GM10248 (cell line): ENCODE measurements around the gene HOXA6.
A peak's percentile ranks its signal among the peaks of the same experiment; 100 is the strongest.

Experiments
- CTCF ChIA-PET: fragments of 300-600 bp; sonication (Branson Sonifier 250); formaldehyde crosslinking; extraction: SDS; loops from one replicate; lab custom pipeline; 2021; ENCODE audit warnings: antibody characterized with exemption; lab: Yijun Ruan, JAX
- POLR2A ChIA-PET: fragments of 350-650 bp; sonication (Branson Sonifier 250); formaldehyde crosslinking; extraction: SDS; loops from one replicate; lab custom pipeline; 2020; ENCODE audit warnings: antibody characterized with exemption; lab: Yijun Ruan, JAX
- DNase-seq: peaks from one replicate; pipeline ENCODE4 v3.0.0; 2012; ENCODE audit errors: extremely low spot score
- TF ChIP-seq, protein P1 (sequence below): IDR thresholded peaks from 2 replicates; pipeline ENCODE4 v1.5.1; 2012; ENCODE audit warnings: mild to moderate bottlenecking, low read depth; ENCODE audit errors: extremely low read depth, missing control alignments, control extremely low read depth

HOXA6 gene

DNA sequence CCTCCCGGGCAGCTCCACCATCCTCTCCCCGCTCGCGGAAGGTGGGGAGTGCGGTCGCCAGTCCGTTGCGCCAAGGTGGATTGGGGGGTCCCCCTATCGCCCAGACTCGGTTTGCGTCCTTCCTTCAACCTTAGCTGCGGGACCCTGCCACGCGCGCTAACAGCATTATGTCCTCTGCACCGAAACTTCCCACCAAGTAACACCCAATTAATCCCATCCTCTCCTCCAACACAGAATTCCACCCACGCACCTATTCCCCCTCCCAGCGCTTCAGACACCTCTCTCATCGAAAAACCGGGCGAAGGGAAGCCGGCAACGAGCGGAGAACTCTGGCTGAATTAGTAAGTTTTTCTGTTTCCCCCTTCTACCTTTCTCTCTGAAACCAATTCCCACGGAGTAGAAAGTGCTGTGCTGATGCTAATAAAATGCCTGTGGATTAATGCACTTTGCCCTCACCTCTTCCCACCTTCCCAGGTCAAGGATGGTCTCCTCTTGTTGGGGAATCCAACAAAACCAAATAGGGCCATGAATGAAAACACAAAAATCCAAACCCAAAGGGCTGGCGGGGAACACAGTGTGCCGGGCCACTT lies 3.9 kb upstream of the HOXA6 start:
- POLR2A ChIA-PET, result no interaction called here
- TF ChIP-seq, protein P1, sequence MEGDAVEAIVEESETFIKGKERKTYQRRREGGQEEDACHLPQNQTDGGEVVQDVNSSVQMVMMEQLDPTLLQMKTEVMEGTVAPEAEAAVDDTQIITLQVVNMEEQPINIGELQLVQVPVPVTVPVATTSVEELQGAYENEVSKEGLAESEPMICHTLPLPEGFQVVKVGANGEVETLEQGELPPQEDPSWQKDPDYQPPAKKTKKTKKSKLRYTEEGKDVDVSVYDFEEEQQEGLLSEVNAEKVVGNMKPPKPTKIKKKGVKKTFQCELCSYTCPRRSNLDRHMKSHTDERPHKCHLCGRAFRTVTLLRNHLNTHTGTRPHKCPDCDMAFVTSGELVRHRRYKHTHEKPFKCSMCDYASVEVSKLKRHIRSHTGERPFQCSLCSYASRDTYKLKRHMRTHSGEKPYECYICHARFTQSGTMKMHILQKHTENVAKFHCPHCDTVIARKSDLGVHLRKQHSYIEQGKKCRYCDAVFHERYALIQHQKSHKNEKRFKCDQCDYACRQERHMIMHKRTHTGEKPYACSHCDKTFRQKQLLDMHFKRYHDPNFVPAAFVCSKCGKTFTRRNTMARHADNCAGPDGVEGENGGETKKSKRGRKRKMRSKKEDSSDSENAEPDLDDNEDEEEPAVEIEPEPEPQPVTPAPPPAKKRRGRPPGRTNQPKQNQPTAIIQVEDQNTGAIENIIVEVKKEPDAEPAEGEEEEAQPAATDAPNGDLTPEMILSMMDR, result peak; percentile 5
- CTCF ChIA-PET, result interaction anchor here (0.9 to 5.8 kb wide), 11 partner anchors 8 to 1255 kb away, joined by 3 to 59 read pairs (median 4); no protein-coding TSS in a partner anchor
- DNase-seq, result no peak

DNA sequence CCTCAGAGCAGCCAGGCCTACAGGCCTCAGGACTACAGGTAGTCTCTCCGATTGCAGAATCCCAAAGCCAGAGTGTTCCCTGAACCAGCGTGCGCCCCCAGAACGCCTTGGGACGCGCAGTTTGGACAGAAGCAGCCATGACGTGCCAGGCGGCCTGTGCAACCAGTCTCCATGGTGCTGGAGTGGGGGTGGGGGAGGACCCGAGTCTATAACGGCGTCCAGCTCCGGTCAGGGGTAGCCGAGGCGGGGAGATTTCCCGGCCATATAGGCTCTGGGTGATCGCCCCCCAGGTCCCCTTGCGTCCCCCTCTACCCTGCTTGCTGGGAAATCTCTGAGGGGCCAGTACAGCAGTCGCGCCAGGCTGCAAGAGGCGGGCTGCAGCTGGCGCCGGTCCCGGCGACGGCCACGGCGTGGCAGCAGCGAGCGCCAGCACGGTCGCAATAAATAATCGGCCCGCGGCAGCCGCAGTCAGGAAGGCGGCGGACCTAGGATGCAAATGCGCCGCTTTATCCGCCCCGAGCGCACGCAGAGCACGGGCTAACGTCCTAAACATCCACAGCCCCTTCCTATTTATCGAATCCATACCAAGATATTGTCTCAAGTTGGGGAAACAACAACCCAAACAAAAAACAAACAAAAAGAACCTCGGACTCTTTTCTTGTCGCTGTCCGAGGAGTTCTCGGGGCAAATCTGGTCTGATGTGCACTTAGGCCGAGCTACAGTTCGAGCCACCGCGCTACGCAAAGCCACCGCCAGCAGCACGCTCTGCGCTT lies 3.2 kb upstream of the HOXA6 start:
- ChIA-PET POLR2A (no interaction called here), CTCF (interaction anchor here (0.7 to 5.8 kb wide), 18 partner anchors 9 to 1256 kb away, joined by 3 to 59 read pairs (median 4); partner anchors contain the start of gene HOXA4)
- TF ChIP-seq, protein P1, result peak; percentile 93
- peak; percentile 87 for DNase-seq

DNA sequence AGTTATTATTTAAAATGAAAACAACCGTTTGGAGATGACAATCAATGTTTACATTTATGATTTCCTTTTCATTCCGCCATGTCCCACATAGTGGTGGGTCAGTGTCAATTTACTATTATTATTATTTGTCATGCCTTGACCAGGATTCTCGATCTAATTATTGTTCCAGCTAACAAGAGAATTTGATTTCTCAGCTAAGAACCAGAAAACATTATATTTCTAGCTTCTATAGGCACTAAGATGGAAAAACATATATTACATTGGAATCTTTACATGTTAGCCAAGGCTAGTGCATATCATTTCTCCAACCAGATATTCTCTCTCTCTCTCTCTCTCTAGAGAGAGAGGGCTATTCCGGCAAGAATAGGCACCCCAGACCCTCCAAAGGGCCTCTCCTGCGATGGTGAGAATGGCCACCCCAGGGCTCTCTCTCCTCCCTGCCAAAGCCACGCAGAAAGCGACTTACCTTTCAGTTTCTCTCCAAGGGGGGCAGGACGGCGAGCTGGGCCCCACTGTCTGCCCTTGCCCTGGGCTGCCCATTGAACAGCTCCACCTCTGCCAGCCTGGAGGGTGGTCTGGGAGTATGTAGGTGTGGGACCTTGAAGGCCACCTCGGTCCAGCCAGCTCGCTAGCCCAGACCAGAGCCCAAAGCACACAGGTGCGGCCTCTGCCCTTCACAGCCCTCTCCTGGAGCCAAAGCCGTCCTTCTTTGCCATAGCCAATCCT lies 2.4 kb upstream of the HOXA6 start:
- TF ChIP-seq, protein P1, result no peak
- ChIA-PET POLR2A (no interaction called here), CTCF (interaction anchor here (0.7 to 5.8 kb wide), 20 partner anchors 9 to 1255 kb away, joined by 3 to 59 read pairs (median 4); partner anchors contain the start of gene HOXA4)
- DNase-seq, result no peak

DNA sequence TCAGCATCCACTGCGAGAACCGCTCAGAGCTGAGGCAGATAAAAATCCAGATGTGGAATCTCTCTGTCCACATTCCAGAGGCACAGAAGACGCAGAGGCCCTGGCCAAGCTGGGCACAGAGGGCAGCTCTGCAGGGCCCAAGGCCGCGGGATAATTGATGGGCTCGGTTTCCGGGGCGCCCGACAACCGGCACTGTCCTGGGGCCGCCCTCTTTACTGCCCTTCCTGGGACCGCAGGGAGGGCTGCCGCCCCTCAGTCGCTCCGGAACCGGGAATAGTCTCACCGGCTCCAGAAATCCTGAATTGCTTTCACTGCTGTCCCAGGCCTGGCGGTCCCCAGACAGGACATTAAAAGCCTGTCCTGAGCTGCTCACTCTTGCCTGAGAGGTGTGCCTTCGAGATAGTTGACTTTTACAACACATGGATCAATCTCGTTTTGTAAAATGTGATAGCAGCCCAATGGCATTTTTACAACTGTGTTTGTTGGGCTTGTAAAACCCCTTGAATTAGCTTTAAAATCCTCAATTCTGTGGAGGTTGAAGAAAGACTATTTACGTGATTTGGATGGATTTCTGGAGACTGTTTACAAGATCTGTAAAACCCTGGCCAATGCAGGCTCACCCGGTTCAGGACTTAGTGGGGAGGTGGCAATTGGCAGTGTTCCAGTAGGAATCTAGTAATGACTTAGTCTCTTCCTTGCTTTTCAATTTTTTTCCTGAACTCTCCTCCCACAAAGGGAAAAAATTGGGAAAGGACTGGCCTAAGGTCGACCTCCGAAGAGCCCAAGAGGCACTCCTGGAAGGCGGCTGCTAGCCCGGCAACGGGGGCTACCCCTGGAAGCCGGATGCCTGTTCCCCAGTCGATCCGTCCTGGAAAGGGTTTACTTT lies 1.4 kb upstream of the HOXA6 start:
- TF ChIP-seq, protein P1, result no peak
- ChIA-PET CTCF (interaction anchor here (0.9 to 5.8 kb wide), 13 partner anchors 10 to 1254 kb away, joined by 3 to 59 read pairs (median 6); no protein-coding TSS in a partner anchor), POLR2A (no interaction called here)
- no peak for DNase-seq

DNA sequence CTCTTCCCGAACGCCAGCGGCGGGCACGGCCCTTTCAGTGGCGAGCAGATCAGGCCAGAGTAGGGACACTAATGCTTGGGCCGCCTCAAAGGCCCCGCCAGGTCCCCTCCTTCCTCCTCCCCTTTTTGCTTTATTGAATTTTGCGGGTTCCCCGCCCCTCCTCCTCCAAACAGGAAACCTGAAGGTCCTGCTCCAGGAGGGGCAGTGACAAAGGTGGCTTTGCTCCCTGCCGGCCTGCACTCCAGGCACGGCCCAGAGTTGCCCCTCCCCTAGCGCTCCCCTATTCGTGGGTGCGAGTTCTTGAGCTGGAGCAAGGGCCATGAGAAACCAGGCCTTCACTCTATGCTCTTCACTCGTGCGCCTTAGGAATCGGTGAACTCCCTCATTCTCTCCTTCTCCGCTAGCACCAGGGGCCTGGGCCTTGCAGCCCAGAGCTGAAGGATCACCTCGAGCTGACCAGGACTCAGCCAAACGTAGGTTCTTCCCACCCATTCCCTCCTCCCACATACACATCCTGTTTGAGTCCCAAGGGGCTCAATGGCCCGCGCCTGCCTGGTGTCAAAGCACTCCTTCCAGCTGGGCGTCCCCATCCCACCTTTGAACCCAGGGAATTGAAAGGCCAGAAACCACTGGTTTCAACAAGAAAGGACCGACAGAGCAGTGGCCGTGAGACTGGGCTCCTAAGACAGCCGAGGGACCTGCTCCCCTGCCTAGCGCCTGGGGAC lies 619 bp upstream of the HOXA6 start:
- CTCF ChIA-PET, result interaction anchor here (0.7 to 5.8 kb wide), 7 partner anchors 14 to 771 kb away, joined by 3 to 59 read pairs (median 6); no protein-coding TSS in a partner anchor

More for the DNA sequence above, 619 bp upstream of the HOXA6 start:
- TF ChIP-seq, protein P1, result no peak
- POLR2A ChIA-PET, result no interaction called here
- DNase-seq, result no peak
